GM12875 (cell line): Measurements from ENCODE around the gene PPP1R1A.

Experiments used
- H3K4me3 ChIP-seq: one replicate; pipeline ENCODE4 v1.5.1; 2011; ENCODE audit warnings: low read depth, low read length, control low read depth
- TF ChIP-seq, protein P1 (sequence below): IDR thresholded peaks from 2 replicates; pipeline ENCODE4 v1.5.1; 2011; ENCODE audit warnings: low read depth, mild to moderate bottlenecking, control low read depth, inconsistent platforms, low read length, moderate library complexity, borderline replicate concordance; ENCODE audit not compliant: insufficient read depth

Gene PPP1R1A

DNA sequence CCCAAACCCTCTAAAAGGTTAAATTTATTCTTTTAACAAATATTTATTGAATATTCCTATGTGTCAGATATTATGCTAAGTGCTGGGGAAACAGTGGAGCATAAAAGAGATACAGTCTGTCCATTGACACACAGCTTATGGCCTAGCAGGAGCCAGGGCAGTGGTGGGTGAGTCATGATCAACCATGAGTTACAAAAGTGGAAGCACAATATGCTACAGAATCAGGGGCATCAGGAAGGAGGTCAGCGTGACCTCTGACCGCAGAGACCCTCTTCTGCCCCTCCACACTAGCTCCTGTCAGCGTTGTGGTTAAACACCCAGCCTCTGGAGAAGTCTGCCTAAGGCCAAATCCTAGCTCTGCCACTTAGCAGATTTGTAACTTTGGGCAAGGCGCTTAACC lies 4.7 kb upstream of the PPP1R1A start:
- TF ChIP-seq, protein P1, sequence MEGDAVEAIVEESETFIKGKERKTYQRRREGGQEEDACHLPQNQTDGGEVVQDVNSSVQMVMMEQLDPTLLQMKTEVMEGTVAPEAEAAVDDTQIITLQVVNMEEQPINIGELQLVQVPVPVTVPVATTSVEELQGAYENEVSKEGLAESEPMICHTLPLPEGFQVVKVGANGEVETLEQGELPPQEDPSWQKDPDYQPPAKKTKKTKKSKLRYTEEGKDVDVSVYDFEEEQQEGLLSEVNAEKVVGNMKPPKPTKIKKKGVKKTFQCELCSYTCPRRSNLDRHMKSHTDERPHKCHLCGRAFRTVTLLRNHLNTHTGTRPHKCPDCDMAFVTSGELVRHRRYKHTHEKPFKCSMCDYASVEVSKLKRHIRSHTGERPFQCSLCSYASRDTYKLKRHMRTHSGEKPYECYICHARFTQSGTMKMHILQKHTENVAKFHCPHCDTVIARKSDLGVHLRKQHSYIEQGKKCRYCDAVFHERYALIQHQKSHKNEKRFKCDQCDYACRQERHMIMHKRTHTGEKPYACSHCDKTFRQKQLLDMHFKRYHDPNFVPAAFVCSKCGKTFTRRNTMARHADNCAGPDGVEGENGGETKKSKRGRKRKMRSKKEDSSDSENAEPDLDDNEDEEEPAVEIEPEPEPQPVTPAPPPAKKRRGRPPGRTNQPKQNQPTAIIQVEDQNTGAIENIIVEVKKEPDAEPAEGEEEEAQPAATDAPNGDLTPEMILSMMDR: no peak
- no peak overlapping the region for H3K4me3 ChIP-seq

DNA sequence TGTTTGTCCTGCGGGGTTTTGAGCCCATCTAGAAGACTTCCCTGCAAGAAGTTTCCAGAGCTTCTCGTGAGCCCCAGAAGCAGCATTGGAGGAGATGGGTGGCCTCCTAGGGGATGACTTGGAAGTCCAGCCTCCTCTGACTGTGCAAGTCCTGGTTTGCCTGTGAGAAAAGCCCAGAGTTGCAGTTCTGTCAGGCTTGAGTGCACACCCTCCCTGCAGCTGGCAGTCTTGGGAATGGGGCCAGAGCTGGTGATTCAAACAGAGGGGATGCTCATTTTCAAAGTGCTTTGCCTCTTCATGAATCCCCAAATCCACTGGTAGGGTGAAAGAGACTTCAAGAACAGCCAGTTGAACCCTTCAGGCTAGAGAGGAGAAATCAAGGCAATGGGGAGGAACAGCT lies 3.9 kb upstream of the PPP1R1A start:
- no peak overlapping the region for H3K4me3 ChIP-seq
- TF ChIP-seq, protein P1: no peak

DNA sequence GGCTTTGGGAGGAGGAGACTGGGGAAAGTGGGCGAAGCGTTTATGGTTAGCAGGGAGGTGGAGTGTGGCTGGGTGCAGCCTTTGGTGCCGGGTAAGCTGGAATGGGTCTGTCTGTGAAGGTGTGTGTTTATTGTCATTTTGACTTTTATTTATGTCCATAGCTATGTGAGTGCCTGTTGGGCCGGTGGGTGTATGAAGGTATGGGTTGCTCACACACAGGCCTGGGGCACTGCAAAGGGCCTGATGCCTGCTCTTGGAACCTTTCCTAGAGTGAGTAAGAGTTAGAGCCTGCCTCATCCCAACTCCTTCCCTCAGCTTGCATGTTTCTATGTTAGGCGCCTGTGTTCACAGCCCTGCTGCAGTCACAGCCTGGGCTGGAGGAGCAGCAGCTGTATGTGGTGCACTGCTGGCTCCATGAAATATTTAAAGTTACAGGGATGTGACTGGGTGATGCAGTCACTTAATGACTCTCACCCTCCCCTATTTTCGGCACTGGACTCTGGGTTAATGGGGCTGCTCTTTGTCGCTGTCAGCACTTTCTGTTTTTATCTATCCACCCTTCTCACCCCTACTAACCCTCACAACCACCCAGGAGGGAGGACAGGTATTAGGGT lies 2.6 kb upstream of the PPP1R1A start:
- H3K4me3 ChIP-seq: no peak overlapping the region
- TF ChIP-seq, protein P1: no peak

DNA sequence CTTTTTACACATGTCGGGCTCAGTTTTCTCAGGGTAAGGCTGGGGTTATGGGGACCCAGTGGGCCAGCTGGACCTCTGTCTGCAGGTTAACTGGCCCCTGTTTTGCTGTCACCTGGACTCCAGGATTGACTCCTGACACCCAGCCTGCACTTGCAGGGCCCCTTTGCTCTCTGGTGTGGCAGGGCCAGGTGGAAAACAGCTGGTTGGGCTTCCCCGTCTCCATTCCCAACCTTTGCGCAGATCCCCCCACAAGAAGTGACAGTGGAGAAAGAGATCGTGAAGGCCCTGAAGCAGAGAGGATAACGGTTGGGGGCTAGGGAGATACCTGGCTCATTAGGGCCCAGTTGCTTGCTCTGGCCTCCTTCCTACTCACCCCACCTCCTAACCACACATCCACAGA lies 1.5 kb upstream of the PPP1R1A start:
- TF ChIP-seq, protein P1: no peak

DNA sequence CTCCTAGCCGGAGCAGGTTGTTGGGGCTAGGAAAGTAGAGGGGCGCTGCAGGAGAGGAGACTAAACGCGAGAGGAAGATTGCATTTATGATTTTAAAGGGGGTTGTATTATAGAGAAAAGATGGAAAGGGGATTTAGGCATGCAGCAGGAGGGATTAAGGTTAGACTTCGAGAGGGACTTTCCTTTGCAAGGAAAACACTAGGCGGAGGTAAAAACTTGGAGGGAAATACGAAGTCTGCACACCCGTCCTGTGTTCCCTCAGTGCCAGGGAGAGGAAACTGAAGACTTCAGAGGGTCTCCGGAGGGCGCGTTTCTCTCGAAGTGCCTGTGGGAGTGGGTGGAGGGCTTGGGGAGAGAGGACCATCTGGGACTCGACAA lies 420 bp upstream of the PPP1R1A start:
- TF ChIP-seq, protein P1: no peak
- no peak overlapping the region for H3K4me3 ChIP-seq

More for the DNA sequence above, 1.5 kb upstream of the PPP1R1A start:
- H3K4me3 ChIP-seq: no peak overlapping the region

DNA sequence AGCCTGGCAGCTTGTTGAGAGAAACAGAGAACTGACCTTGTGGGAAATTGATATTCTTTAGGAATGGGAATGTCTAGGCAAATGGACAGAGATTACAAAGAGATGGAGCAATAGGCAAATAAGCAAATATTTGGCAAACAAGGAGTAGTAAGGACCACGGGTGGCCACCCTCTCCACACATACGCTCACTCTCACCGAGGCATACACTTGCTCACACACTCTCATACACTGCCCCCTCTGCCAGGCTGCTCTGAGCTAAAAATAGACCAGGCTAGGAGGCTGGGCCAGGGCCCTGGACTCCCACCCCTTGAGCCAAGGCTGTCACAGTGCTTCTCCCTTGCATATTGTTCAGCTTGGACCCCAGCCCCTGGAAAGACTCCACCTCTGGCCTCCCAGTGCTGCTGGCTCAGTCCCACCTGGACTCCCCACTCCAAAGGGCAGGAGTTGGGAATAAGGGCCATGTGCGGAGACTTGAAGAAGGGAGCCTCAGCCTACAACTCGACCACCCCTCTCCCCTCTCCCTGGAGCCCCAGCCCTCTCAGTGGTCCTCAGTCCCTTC lies 1.1 kb downstream of the PPP1R1A start:
- H3K4me3 ChIP-seq: no peak overlapping the region
- TF ChIP-seq, protein P1: no peak

DNA sequence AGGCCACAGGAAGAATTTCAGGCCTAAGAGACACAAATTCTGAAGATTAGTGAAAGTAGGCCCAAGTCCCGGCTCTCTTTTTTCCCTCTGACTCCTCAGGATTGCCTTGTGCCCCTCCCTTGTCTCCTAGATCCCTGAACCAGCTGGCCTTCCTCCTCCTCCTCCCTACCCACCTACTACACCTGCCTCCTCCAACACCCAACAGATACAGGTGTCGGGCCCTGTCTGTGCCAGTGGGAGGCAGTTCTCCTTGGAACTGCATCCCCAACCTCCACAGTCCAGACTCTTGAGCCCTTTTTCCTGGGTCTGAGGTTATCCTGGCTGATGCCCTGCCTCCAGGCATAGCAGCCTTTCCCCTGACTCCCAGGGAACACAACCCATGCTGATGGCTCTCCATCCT lies 1.8 kb downstream of the PPP1R1A start:
- H3K4me3 ChIP-seq: no peak overlapping the region
- TF ChIP-seq, protein P1: no peak
